HPDE6-E6E7 (cell line): ENCODE data around the gene HINFP.

Experiments used
- DNase-seq: peaks from one replicate; pipeline ENCODE4 v3.0.0; 2011; ENCODE audit warnings: missing footprints; ENCODE audit errors: extremely low spot score

HINFP gene

GRCh38 chr11:119121008-119121810, at the start of gene HINFP:
TSS of gene HINFP (plus strand) at chr11:119121580. CDS start at chr11:119126945, 5,365 bp downstream.
- peak; percentile 99 for DNase-seq

GRCh38 chr11:119077839-119078238, 43.5 kb upstream of the HINFP start:
- DNase-seq, result no peak

- no peak for DNase-seq
Observed at GRCh38 chr11:119078675-119079420, 42.5 kb upstream of the HINFP start.

GRCh38 chr11:119081682-119082260, 39.6 kb upstream of the HINFP start:
- DNase-seq, result no peak

- DNase-seq, result peak; percentile 93
Observed at GRCh38 chr11:119084663-119085436, 36.5 kb upstream of the HINFP start, which contains the start of gene HMBS. TSS of gene HMBS (plus strand) at chr11:119084881. CDS start at chr11:119085034, 153 bp downstream.

- DNase-seq, result no peak
Observed at GRCh38 chr11:119085437-119085847, 35.9 kb upstream of the HINFP start.

- no peak for DNase-seq
Observed at GRCh38 chr11:119087123-119087522, 34.3 kb upstream of the HINFP start.

GRCh38 chr11:119087747-119088241, 33.6 kb upstream of the HINFP start:
- no peak for DNase-seq

- DNase-seq, result no peak
Observed at GRCh38 chr11:119088406-119088805, 33.0 kb upstream of the HINFP start.

GRCh38 chr11:119089319-119089718, 32.1 kb upstream of the HINFP start:
- DNase-seq, result no peak

- no peak for DNase-seq
Observed at GRCh38 chr11:119091178-119091577, 30.2 kb upstream of the HINFP start.

- no peak for DNase-seq
Observed at GRCh38 chr11:119091966-119092879, 29.2 kb upstream of the HINFP start.

GRCh38 chr11:119092880-119093842, 28.2 kb upstream of the HINFP start:
- DNase-seq, result no peak

GRCh38 chr11:119093942-119094815, 27.2 kb upstream of the HINFP start:
- DNase-seq, result no peak

- DNase-seq, result no peak
Observed at GRCh38 chr11:119094816-119095065, 26.6 kb upstream of the HINFP start.

- DNase-seq, result peak; percentile 100
Observed at GRCh38 chr11:119095066-119095880, 26.1 kb upstream of the HINFP start.

GRCh38 chr11:119099711-119100110, 21.7 kb upstream of the HINFP start:
- no peak for DNase-seq
